C4-2B (cell line): Measurements from ENCODE around the gene GALNT17.

ENCODE experiments used
- CTCF ChIP-seq: fragments of 450-650 bp; conservative IDR thresholded peaks from 2 replicates; pipeline ENCODE4 v1.5.1; 2017; ENCODE audit warnings: mild to moderate bottlenecking
- ZFX ChIP-seq: fragments of 450-650 bp; IDR thresholded peaks from 2 replicates; pipeline ENCODE4 v1.6.1; 2017

- no peak for TF ChIP-seq CTCF
- TF ChIP-seq ZFX, result no peak
Measured at GRCh38 chr7:71459132-71459531, 327.2 kb downstream of the GALNT17 start.
